ENCODE results near the gene SPO11.
A peak's percentile ranks its signal among the peaks of the same experiment; 100 is the strongest.
"Not testable (repeated sequence)": the region's sequence is repeated elsewhere in the genome, so short reads cannot be mapped to it uniquely, and the experiment has no call there.

Gene SPO11

DNA sequence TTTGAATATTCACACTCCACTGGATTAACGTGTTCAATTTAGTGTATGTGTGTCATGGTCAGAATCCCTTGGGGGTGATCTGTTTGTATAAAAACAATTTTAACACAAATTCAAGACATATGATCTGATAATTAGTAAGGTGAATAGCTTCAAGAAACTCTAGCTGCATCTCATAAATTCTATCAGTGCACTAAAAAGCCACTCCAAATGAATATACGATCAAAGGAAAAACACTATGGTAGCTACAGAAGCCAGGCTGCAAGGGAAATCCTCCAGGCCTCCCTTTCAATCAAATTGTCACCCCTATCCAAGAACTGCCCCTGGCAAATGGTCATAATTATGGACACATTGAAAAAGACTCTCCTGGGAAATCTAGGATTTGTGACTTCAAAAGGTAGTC, 12.1 kb downstream of the SPO11 start:
- no peak for DNase-seq (ENCODE audit: low spot score)

DNA sequence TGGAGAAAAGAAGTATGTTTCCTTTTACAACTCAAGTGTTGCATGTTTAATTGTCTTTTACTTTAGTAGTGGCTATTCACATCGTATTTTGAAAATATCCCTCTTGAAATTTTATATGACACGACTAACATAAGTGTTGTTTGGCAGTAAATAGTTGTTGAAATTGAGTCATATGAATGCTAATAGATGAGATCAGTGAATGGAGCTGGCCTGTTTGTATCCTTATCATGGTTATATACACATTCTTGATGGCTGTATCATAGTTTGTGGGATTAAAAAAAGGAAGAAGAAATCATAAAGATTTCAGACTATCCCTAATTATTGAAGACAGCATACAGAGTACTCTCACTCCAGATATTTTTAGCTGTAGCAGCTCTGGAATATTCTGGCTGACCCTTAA, 13.2 kb downstream of the SPO11 start:
- no peak for DNase-seq (ENCODE audit: low spot score)

- DNase-seq (ENCODE audit: low spot score) = peak; percentile 58
These were observed 16.9 kb downstream of the SPO11 start for GRCh38 chr20:57346477-57346876.

DNA sequence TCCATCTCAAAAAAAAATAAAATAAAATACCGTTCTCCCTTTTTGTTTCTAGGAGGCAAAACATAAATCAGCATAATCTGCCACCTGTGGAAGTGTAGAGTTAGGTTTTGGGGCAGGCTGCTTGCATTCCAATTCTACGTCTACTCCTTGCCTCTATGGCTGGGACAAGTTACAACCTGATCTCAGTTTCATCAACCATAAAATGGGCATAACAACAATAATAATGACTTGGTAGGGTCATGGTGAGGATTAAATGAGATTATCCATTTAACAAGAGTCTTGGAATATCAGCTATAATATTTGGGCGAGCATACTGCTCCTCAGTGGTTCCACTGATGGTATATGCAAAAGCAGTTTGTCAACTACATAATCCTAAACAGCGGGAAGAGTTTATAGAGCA, 17.8 kb downstream of the SPO11 start:
- DNase-seq (ENCODE audit: low spot score) = no peak

GRCh38 chr20:57348200-57348921, 18.8 kb downstream of the SPO11 start:
- DNase-seq (ENCODE audit: low spot score) = not testable (repeated sequence)

DNA sequence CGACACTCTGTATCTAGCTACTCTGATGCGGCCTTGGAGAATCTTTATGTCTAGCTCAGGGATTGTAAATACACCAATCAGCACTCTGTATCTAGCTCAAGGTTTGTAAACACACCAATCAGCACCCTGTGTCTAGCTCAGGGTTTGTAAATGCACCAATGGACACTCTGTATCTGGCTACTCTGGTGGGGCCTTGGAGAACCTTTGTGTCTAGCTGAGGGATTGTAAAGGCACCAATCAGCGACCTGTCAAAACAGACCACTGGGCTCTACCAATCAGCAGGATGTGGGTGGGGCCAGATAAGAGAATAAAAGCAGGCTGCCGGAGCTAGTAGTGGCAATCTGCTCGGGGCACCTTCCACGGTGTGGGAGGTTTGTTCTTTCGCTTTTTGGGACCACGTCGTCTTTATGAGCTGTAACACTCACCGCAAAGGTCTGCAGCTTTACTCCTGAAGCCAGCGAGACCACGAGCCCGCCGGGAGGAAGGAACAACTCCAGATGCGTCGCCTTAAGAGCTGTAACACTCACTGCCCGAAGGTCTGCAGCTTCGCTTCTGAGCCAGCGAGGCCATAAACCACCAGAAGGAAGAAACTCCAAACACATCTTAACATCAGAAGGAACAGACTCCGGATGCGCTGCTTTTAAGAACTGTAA, 19.4 kb downstream of the SPO11 start:
- not testable (repeated sequence) for DNase-seq (ENCODE audit: low spot score)

- no peak for DNase-seq (ENCODE audit: low spot score)
These were observed 20.6 kb downstream of the SPO11 start for GRCh38 chr20:57350081-57350710.

DNA sequence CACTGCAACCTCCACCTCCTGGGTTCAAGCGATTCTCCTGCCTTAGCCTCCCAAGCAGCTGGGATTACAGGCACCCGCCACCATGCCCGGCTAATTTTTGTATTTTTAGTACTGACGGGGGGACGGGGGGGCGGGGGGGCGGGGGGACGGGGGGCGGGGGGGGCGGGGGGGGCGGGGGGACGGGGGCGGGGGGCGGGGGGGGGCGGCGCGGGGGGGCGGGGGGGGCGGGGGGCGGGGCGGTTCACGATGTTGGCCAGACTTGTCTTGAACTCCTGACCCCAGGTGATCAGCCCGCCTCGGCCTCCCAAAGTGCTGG, 21.1 kb downstream of the SPO11 start:
- not testable (repeated sequence) for DNase-seq (ENCODE audit: low spot score)

GRCh38 chr20:57351042-57351783, 21.6 kb downstream of the SPO11 start, which contains the start of gene RAE1:
Gene RAE1 (plus strand): TSS chr20:57351255. CDS start chr20:57354039, 2,784 bp downstream.
- peak; percentile 94 for DNase-seq (ENCODE audit: low spot score)

- no peak for DNase-seq (ENCODE audit: low spot score)
These were observed 22.7 kb downstream of the SPO11 start for GRCh38 chr20:57352305-57352704.

DNA sequence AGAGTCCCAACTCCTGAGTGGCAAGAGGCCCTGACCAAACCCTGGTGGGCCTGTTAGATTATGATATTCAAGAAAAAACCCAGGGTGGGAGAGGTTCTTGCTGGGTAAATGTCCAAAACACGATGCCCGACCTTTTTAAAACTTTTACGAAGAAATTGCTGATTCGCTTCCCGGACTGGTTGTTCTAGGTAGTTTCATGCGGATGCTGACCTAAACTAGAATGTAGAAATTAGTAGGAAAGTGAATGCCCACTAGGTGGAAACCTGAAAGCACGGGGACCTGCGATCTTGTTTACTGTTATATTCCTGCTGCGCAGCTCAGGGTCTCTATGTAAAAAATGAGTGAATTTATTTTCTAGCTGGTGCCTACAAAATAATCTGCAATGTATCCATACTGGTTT, 23.7 kb downstream of the SPO11 start:
- no peak for DNase-seq (ENCODE audit: low spot score)

DNA sequence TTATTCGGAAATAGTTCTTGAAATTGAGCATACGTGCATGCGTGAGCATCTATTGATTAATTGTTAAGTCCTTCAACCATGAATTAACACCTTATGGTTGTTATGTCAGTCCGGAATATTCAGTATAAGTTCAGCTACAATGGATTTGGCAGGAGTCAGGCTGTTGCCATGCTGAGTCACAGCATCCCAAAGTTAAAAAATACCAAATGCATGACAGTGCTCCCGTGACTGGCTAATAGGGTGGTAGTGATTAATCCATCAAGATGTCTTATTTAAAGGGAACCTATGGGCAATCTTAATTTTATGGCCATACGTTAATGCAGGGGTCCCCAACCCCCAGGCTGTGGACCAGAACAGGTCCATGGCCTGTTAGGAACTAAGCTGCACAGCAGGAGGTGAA, 31.9 kb downstream of the SPO11 start:
- peak; percentile 87 for DNase-seq (ENCODE audit: low spot score)

- no peak for DNase-seq (ENCODE audit: low spot score)
These were observed 34.8 kb downstream of the SPO11 start for GRCh38 chr20:57364451-57364850.

- DNase-seq (ENCODE audit: low spot score) = no peak
These were observed 40.0 kb downstream of the SPO11 start for GRCh38 chr20:57369596-57369995.

GRCh38 chr20:57370316-57370715, 40.7 kb downstream of the SPO11 start:
- DNase-seq (ENCODE audit: low spot score) = no peak

- no peak for DNase-seq (ENCODE audit: low spot score)
These were observed 41.8 kb downstream of the SPO11 start for GRCh38 chr20:57371363-57371762.

DNA sequence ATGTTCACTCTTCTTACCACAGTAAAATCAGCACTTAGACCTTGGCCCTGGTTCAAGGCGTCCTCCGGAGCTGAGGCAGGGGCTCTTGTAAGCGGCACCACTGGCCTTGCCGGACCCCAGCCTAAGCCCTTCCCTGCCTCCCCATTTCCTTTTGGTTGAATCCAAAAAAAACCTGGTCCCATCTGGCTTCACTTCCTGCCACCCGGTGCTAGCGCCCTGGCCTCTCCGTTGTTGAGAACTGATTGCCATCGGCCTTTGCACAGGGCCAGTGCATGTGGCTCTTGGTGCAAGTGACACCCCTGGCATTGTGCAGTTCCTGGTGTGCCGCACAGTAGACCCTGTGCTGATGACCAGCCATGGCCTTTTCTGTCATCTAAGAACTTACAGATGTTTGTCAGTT, 42.6 kb downstream of the SPO11 start:
- DNase-seq (ENCODE audit: low spot score) = no peak

DNA sequence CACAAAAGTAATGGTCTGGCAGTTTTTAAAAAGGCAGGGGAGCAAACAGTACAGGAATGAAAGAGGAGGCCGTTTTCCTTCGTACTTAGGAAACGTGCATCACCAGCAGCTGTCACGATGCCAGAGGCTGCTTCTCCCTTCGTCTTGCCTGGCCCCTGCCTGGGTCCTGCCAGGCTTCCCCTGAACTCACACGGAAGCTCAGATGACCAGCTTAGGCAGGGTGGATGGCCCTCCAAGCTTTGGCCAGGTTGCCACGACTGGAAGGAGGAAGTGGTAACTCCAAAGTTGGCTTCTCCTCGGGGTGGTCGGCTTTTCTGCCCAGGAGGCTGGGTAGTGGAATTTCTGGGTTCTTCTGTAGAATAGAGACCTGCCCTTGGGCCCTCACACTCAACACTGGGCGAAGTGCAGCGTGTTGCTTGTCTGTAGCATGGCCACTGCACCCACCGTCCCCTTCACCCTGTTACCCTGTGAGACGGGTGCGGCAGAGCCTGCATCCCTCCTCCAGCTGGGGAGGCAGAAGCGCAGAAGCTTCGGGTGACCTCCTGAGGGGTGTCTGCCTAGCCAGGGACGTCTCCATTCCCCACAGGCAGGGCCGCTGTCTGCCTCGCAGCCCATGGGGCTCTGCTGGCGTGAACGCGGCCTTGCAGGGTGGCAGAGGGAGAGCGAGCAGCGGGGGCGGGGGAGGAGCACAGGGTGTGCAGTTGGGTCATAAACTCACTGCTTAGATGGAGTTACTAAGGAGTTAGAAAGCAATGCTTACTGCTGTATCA, 43.2 kb downstream of the SPO11 start:
- no peak for DNase-seq (ENCODE audit: low spot score)

DNA sequence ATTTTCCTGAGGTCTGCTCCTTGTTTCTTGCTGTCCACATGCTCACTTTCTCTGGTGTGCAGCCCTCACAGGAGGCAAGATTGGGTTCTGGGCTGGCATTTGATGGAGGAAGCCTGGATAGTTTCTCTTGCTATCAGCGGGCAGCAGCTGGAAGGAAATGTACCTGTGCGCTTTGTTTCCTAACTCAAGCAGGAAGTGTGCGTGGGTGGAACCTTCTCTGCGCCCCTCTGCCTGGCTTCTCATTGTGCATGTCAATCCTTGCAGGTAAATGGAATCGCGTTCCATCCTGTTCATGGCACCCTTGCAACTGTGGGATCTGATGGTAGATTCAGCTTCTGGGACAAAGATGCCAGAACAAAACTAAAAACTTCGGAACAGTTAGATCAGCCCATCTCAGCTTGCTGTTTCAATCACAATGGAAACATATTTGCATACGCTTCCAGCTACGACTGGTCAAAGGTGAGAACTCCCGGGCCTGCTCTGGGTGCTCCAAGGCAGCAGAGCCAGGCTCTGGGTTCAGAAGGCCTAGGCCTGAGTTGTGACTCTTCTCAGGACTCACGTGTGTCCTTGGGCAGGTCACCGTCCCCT, 44.8 kb downstream of the SPO11 start:
- no peak for DNase-seq (ENCODE audit: low spot score)

DNA sequence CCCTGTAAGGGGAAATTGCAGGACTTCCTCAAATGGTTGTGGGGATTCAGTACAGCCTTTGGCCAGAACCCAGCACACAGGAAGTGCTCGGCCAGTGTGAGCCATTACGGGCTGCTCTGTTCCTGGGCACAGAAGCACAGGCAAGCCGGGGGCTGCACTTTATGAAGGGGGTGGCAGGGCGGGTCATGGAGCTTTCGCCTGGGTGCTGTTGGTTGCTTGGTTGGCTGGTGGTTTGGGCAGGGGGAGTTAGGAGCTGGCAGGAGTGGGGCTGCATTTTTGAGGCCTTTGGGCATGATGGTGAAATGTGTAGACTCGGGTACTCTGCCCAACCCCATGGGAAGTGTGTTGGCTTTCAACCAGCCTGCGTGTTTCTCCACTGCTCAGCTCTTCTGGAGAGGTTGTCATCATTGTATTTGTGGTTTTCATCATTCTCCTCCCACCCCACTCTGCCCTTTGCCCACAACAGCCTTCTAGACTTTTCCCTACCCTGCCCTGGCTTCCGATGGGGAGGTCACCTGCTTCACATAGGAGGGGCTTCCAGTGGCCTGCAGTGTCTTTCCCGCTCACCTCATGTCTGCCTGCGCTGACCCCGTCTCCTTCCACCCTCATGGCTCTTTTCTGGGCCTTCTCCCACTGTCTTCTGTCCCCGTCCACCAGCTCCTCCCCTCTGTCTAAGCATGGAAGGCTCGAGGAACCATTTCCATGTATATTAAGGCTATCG, 45.5 kb downstream of the SPO11 start:
- peak; percentile 14 for DNase-seq (ENCODE audit: low spot score)

All from AG20443 (cell line).